Hepatic stellate cell (primary cell): ENCODE results near the gene IFI27L2.

Experiments used
- DNase-seq: peaks from one replicate; pipeline ENCODE4 v3.0.0; 2011; ENCODE audit warnings: low spot score

IFI27L2 gene

DNA sequence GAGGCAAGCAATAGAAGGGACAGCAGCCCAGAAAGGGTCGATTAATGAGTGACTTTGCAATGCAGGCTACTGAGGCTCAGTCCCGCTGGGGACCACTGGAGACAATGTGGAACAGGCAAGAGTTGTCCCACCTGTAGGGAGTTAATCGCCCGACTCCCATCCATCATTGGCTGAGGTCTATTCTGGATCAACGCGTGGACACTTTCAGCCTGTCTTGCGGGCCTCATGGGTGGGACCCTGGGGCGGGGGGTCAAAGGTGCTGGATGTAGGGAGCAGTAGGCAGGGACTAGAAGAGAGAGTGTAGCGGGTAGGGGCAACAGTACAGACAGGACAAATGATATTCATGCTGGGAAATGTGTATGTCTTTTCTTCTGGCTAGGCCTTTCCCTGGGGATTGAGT lies 6.1 kb downstream of the IFI27L2 start:
- no peak for DNase-seq

DNA sequence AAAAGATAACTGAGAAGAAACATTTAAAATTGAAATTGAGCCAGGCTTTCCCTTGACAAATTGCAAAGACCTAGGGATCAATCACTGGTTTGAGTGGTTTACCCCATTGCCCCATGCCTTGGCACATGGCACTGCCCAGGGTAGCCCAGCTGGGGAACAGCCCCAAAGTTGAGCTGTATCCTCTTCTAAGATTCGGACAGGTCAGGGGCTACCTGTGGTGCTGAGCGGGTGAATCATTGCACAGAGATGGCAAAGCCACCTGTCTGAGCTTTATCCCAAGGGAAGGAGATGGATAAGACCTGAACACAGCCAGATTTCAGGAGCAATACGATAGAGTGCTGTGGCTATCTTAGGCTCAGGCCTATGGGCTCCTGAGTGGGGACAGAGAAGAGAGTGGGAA lies 7.0 kb downstream of the IFI27L2 start:
- DNase-seq: no peak

DNA sequence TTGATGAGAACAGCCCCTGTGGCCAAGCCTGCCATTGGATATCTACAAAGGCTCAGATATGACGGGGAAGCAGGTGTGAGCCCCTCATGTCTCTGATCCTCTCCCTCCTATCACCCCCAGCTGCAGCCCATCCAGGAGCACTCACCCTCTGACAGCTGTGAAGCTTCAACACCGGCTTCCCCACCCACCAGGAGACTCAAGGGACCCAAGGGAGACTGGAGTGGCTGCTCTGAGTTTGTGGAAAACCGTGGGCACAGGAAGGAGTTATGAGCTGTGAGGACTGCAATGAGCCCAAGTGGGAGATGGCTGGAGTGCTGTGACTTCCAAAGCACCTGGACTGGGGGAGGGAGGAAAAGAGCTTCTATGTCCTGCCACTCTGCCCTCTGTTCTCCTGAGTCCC lies 7.9 kb downstream of the IFI27L2 start:
- no peak for DNase-seq

DNA sequence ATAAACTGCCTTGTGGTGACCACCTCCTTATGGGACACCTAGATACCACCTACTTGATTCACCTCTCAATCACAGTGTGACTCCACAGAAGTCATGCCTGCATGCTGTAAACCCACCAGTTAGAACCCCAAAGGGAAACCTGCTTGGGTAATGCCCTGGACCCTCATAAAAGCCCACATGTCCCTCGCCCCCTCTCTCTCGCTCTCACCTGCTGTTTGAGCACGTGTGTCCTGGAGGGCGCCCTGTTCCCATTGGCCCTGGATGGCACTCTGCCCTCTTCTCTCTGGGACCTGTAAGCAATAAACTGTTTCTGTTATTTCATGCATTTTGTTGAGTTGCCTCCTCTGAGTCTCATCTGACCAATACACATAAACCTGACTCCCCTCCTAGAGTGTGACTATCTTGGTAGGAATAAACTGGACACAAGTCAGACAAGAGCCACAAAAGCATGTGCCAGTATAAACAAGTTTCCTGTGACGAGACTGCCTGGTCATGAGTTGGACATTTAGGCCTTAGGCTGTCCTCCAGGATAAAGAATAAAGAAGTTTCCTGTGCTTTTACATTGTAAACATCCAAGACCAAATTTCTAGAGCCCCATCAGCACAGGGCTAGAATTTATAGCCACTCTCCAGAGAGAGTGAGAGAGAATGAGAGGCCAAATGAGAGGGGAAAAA lies 8.6 kb downstream of the IFI27L2 start:
- DNase-seq: peak; percentile 53

DNA sequence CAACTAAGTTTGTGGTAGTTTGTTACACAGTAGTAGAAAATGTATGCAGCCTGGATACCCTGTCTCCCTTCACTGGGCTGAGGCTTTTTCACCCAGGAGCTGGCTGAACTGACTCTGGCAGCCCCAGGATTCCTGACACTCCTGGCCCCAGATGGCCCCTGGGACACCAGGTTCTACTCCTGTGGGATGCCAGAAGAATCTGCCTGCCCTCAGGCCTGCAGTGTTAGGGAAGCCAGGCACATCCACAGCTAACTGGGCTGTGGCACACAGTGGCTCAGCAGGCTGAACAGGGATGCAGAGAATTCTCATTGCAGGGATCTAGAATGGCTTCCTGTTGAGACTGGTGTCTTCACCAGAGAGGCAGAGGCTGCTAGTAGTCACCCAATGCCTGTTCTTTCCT lies 10.3 kb downstream of the IFI27L2 start:
- no peak for DNase-seq

DNA sequence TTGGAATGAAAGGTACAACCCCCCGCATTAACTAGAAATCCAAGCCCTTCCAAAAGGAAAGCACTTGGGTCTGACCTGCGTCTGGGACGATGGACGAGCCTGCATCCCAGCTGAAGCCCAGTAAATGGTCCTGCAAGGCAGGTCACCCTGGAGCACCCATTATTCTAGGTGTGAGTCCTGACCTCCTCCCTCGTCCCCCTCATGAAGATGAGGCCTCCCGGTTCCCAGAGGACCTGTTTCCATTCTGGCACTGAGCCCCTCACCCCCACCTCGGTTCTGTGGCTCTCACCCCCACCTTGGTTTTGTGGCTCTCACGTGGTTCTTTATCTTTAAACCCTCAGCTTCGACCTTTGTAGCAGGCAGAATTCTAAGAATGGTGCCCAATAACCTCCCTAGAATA lies 11.5 kb downstream of the IFI27L2 start:
- no peak for DNase-seq

DNA sequence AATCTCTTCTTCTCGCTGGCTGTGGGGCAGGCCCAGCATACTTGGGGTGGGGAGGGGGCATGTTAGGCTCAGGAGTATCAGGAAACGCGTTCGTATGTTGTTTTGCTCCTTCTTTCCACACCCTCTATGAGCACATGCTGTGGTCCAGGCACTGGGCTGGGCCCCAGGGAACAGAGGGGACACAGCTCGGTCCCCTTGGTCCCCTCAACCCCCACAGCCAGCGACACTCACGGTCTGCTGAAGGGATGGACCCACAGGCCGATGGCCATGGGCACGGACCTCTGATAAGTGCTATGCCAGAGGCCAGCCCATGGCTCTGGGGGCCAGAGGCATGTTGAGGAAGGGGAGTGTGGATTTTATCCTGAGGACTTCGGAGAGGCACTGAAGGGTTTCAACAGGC lies 12.7 kb downstream of the IFI27L2 start:
- DNase-seq: no peak

DNA sequence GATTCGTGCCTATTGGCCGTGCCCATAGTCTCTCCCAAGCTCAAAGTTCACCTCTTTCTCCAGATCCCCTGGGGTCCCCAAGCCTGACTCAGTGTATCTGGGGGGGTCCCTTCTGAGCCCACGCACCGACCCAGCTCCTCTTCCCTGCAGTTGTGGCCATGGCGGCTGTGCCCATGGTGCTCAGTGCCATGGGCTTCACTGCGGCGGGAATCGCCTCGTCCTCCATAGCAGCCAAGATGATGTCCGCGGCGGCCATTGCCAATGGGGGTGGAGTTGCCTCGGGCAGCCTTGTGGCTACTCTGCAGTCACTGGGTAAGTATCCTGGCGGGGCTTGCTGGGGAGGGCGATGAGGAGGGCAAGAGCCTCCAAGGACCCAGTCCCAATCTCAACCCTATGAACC lies 13.8 kb downstream of the IFI27L2 start:
- DNase-seq: no peak

DNA sequence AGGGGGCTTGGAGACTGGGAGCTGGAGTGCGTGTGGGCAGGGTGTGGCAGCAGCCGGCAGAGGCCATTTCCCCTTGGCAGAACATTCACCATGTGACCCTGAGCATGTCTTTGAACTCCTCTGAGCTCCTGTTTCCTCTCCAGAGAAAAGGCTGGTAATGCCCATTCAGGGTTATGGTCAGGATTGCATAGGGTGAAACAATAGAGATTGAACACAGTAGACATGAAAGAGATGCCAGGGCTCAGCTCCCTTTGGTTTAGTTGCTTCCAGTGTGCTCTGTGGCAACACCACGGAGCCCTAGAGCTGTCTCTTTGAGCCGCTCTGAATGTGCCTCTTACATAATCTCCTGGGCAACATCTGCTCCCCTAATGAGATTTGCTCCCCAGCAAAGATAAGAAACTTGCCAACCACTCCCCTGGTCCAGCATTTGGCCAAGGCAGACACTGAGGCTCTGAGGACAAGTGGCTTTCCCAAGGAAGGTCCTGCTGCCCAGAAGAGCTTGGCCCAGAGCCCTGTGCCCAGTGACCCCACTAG lies 14.3 kb downstream of the IFI27L2 start:
- no peak for DNase-seq

DNA sequence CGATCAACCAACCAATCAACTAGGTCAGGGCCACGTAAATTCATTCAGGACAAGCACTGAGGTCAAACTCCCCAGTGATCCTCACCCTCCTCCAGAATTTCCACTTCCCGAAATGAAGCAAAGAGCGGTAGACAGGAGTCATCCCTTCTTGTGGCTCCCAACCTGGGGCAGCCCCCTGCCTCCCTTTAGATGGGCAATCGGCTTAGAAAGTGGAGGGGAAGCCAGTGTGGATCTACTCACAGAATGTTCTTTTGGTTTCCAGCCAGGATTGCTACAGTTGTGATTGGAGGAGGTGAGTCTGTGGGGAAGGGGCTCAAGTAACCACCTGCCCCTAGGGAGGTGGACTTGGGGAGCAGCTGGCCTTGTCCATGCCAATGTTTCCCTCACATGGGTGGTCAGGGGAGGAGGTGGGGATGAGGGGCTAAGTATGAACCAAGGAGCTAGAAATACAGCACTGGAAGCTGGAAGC lies 14.8 kb downstream of the IFI27L2 start:
- no peak for DNase-seq

DNA sequence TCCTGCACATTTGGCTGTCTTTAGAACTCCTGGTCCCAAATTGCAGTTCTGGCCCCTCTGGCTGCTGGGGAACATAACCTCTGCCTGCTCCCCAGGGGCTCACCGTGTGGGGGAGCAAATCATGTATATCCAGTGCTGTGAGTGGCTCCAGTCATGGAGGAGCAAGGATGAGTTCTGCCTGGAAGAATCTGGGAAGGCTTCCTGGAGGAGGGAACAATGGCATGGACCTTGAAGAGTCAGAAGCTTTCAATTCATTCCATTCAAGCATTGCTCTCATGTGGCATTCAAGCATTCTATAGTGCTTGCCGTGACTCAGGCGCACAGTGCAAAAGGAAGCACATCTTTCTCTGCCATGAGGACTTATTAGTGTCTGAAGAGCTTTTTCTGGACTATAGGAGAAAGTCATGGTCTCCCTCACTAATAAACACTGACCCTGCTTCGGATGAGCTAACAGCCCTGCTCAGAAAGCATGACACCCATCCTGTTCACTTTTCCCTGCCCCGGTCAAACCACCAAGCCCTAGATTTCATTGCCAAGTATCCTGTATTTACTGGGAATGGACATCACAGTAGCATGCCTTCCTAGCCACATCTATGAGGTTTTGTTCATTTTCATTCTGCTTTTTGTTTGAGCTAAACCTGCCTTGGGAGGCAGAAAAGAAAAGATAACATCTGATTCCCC lies 15.4 kb downstream of the IFI27L2 start:
- DNase-seq: no peak

DNA sequence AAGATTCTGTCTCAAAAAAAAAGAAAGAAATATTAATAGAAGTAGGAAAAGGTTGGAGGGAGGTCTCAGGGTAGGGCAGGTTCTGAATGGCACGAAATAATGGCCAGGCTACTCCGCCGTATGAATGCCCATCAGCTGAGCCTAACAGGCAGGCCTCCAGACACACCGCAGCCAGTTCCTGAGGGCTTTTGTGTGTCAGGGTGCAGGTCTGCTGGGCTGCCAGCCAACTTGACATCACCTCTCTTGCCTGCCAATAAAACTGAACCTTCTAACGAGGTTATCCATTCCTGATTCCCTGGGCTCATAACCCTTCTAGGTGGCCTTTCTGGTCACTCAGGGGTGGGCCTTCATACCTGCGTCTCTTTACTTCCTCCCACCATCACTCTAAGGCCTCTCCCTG lies 15.9 kb downstream of the IFI27L2 start:
- no peak for DNase-seq

DNA sequence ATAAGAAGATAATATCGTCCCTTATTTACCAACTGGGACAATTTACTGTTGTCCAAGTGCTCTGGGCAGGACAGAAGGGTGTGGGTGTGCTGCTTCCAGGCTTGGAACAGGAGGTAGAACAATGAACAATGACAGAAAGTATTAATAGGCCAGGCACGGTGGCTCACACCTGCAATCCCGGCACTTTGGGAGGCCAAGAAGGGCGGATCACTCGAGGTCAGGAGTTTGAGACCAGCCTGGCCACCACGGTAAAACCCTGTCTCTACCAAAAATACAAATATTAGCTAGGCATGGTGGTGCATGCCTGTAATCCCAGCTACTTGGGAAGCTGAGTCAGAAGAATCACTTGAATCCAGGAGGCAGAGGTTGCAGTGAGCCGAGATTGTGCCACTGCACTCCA lies 16.3 kb downstream of the IFI27L2 start:
- no peak for DNase-seq

DNA sequence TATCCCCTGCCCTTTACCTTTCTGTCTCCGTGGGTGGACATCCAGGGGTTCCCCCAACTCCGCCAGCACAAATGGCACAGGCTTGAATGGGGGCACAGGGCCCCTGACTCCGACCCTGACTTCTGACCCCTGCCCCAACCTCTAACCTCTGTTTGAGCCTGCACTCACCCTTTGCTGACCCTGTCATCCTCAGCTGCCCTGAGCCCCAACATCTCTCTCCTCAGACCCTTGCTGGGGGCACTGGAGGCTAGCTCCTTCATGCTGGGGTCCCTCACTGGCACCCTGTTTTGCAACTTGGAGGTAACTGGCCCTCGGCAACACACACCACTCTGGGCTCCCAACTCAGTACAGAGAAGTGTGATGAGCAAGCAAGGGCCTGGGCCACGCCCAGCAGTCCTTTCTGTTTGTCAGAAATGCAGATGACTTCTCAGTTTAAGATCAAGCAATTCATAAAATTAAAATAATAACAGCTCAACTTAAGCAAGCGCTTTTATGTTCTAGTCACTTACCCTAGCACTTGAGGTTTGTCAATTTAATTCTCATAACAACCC lies 16.8 kb downstream of the IFI27L2 start:
- no peak for DNase-seq

DNA sequence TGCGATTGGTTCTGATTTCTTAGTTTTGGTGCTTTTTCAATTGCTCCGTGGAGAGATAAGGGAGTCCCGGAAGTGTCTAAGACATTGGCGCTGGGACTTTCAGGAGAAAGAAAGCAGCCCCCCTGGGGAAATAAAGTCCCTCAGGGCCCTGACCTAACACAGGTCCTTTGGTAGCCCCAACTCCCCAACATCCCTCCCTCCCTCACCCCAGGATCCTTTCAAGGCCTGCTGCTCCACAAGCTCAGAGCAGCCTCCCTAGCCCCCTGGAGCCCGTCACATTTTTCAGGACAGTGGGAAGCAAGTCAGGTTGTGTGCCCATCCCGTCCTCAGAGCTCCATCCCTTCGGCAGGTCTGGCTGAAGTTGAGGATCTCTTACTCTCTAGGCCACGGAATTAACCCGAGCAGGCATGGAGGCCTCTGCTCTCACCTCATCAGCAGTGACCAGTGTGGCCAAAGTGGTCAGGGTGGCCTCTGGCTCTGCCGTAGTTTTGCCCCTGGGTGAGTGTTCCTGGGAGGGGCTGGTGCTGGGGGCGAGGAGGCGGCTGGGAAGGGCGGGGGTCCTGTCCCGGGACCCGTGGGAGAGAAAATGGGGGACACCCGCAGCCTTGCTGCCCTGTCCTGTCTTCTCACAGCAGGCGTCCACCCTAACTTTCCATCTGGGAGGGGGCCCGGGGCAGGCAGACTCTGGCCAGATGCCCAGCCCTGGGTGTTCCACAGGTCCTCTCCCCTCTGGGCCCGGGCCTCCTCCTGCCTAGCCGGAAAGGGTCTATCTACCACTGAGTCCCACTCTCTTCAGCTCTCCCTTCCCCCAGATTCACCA lies 17.9 kb downstream of the IFI27L2 start:
- no peak for DNase-seq

DNA sequence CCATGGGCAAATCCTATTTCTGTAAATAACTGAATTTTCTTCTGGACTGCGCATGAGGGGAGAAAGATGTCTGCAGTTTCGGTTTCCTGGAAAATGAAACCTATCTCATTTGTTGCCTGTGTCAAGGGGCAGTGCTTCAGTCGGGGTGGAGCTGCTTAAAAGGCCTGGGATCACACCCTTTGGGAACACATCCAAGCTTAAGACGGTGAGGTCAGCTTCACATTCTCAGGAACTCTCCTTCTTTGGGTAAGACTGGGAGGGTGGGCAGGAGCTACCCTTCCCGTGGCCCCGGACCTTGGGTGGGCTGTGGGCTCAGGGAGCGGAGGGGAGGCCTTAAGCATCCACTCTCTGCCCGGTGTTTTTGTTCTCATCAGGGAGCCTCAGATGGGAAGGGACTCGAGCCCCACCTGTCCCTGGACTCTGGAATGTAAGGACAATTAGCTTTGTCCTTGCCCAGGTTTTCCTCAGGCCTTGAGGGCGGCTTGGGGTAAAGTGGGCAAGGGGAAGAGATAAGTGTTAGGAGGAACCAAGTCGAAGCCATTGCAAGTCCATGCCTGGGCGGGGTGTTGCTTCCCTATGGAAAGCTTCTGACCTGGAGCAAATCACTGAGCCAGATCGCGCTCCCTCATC lies 18.7 kb downstream of the IFI27L2 start, which contains the start of gene IFI27:
Gene IFI27 (plus strand): TSS at position 185 of the 630 bp plus-strand sequence.
- peak; percentile 64 for DNase-seq

DNA sequence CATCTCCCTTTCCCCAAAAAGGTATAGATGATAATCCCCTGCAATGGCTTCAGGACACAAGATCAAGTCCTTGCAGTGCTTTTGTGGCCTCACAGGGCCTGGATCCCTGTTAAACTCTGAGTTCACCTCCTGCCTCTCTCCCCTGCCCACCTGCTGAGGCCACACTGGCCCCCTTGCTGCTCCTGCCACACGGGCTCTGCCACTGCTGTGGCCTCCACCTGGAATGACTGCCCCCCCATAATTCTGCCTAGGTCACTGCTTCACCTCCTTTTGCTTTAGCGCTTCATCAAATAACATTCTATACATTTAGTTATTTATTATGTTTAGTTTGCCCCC lies 19.5 kb downstream of the IFI27L2 start:
- DNase-seq: no peak

DNA sequence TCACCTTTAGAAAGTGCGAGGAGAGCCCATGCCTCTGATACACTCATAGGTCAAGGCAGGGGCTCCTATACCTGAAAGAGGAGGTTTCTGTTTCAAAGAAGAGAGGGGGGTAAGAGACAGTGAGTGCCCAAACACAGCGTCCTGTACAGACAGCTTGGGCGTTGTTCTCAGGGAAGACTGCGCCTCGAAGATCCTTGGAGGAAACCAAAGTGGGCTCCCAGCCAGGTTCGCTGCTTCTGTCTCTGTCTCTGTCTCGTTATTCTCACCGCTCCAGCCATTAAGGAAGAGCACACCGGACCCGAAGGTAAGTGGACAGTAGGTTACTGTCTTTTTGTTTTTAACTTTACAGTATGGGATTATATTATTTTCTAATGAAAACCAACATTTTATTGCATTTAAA lies 24.7 kb downstream of the IFI27L2 start:
- no peak for DNase-seq

DNA sequence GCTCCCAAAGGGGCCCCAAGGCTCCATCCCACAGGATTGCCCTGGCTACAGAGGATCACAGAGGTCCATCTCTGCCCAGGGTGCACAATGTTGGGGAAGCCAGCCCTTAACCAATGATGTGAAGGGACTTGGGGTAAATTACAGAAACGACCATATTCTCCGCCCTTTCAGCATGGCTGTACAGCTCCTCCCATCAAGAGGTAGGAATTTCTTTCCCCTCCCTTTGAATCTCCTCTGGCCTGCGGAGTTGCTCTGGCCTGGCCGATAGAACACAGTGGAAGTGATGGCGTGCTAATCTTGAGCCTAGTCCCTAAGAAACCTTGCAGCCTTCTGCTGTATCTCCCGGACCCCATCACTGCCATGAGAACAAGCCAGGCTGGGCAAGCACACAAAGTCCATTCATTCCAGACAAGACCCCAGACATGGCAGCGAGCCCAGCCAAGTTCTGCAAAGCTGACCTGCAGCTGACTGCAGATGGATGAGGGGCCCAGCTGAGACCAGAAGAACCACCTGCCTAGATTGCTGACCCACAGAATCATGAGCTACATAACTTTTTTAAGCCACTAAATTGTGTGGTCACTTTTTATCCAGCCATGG lies 25.8 kb downstream of the IFI27L2 start:
- no peak for DNase-seq

DNA sequence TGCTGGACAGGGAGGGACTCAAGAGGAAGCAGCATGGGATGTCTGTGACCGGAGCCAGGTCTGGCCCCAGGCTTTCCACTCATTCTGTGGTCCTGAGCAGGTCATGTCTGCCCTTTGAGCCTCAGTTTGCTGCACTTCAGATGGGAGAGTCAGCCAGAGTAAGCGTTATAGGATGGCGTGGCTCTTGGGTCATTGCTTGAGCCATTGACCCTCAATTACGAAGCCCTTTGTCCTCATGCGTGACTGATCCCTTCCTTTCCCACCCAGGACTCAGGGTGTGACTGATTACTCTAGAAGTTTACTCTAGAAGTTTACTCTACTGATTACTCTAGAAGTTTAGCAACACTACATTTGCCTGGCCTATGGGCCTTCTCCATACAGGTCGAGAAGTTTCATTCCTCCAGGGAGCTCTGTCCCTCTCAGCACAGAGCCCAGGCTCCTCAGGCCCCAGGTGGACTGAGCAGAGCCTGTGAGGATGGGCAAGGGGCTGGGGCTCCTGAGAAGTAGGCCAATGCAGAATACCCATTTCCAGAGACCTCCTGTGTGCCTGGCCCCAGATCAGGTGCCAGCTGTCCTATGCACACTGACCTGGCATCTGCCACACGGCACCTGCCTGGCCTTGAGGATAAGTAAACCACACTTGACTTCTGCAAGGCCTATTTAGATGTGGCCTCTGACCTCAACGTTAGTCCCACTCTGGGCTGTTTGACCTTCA lies 26.5 kb downstream of the IFI27L2 start:
- no peak for DNase-seq

DNA sequence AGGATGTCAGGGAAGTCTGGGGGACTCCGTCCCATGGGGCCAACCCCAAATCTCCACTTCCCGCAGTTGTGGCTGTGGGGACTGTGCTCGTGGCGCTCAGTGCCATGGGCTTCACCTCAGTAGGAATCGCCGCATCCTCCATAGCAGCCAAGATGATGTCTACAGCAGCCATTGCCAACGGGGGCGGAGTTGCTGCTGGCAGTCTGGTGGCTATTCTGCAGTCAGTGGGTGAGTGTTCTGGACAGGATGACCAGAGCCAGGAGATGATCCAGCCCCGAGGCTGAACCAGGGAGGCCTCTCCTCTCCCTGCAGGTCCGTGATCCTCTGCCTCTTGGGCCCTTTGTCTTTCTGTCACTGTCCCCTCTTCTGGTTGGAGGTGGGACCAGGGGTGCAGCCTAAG lies 27.7 kb downstream of the IFI27L2 start:
- DNase-seq: no peak
